Measurements from ENCODE around the gene HNF4A.

Gene HNF4A

GRCh38 chr20:44426879-44427790 lies 71.6 kb downstream of the HNF4A start:
- no peak for DNase-seq (ENCODE audit: low spot score)

GRCh38 chr20:44427804-44428173 lies 72.3 kb downstream of the HNF4A start:
- DNase-seq (ENCODE audit: low spot score) = no peak

GRCh38 chr20:44428174-44429016 lies 72.9 kb downstream of the HNF4A start:
- DNase-seq (ENCODE audit: low spot score) = no peak

- no peak for DNase-seq (ENCODE audit: low spot score)
Observed at GRCh38 chr20:44429017-44429339, 73.5 kb downstream of the HNF4A start.

GRCh38 chr20:44429419-44430269 lies 74.1 kb downstream of the HNF4A start:
- DNase-seq (ENCODE audit: low spot score) = no peak

GRCh38 chr20:44430270-44431065 lies 75.0 kb downstream of the HNF4A start:
- DNase-seq (ENCODE audit: low spot score) = no peak

GRCh38 chr20:44431118-44431501 lies 75.6 kb downstream of the HNF4A start:
- no peak for DNase-seq (ENCODE audit: low spot score)

- DNase-seq (ENCODE audit: low spot score) = no peak
Observed at GRCh38 chr20:44431502-44432234, 76.2 kb downstream of the HNF4A start.

GRCh38 chr20:44432618-44433577 lies 77.4 kb downstream of the HNF4A start:
- no peak for DNase-seq (ENCODE audit: low spot score)

- no peak for DNase-seq (ENCODE audit: low spot score)
Observed at GRCh38 chr20:44433751-44434538, 78.4 kb downstream of the HNF4A start.

GRCh38 chr20:44435630-44436335 lies 80.3 kb downstream of the HNF4A start:
- no peak for DNase-seq (ENCODE audit: low spot score)

- no peak for DNase-seq (ENCODE audit: low spot score)
Observed at GRCh38 chr20:44436393-44436792, 80.9 kb downstream of the HNF4A start.

GRCh38 chr20:44437497-44437896 lies 82.0 kb downstream of the HNF4A start:
- no peak for DNase-seq (ENCODE audit: low spot score)

GRCh38 chr20:44438782-44439181 lies 83.3 kb downstream of the HNF4A start:
- no peak for DNase-seq (ENCODE audit: low spot score)

GRCh38 chr20:44439318-44439717 lies 83.8 kb downstream of the HNF4A start:
- no peak for DNase-seq (ENCODE audit: low spot score)

GRCh38 chr20:44442298-44443070 lies 87.0 kb downstream of the HNF4A start:
- DNase-seq (ENCODE audit: low spot score) = no peak
